SK-N-SH treated with all-trans-retinoic acid at 6 μM for 48 hours (cell line): ENCODE measurements around the gene LDB2.

Source experiments
- ARNTL ChIP-seq: fragments of 450-650 bp; formaldehyde crosslinking; IDR thresholded peaks from 2 replicates; pipeline ENCODE4 v1.5.0; 2020; ENCODE audit warnings: low read depth, mild to moderate bottlenecking, moderate library complexity, borderline replicate concordance
- BACH2 ChIP-seq: fragments of 250-450 bp; sonication (Bioruptor Pico); IDR thresholded peaks from 2 replicates; pipeline ENCODE4 v1.9.0; 2021; ENCODE audit warnings: mild to moderate bottlenecking, borderline replicate concordance
- ESRRG ChIP-seq: fragments of 250-450 bp; sonication (Bioruptor Pico); IDR thresholded peaks from 2 replicates; pipeline ENCODE4 v1.6.1; 2021; ENCODE audit warnings: mild to moderate bottlenecking
- OSR1 ChIP-seq: fragments of 250-450 bp; sonication (Bioruptor Pico); IDR thresholded peaks from 2 replicates; pipeline ENCODE4 v1.8.0; 2022; ENCODE audit warnings: moderate library complexity, mild to moderate bottlenecking, inconsistent platforms
- ZC3H10 ChIP-seq: fragments of 250-450 bp; sonication (Bioruptor Pico); IDR thresholded peaks from 2 replicates; pipeline ENCODE4 v1.5.1; 2021; ENCODE audit warnings: mild to moderate bottlenecking, moderate library complexity
- ZFP30 ChIP-seq: fragments of 450-650 bp; formaldehyde crosslinking; IDR thresholded peaks from 2 replicates; pipeline ENCODE4 v1.5.0; 2022; ENCODE audit warnings: mild to moderate bottlenecking, moderate library complexity
- TF ChIP-seq, protein P1 (sequence below): fragments of 250-450 bp; sonication (Bioruptor Pico); IDR thresholded peaks from 2 replicates; pipeline ENCODE4 v1.8.0; 2020; ENCODE audit warnings: mild to moderate bottlenecking, moderate library complexity, borderline replicate concordance

DNA sequence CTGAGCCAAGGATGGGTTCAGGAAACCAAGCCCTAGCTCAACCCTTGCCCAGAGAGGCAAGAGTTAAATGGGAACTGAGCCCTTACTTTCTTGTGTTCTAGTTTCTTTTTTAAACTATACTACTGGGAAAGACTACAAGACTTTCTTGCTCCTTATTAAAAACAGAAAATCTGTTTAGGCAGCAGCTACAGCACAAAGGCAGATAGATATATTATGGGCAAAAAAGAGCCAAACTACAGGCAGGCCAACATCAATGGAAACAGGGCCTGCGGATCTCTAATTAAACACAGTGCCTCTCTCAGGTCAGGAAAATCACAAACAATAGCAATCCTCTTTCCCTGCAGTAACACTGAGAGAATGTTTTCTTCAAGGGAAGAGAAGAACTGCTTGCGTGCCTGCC, 226.0 kb downstream of the LDB2 start:
- TF ChIP-seq ARNTL (CRISPR knock-in tag) (no peak), OSR1 (no peak), ESRRG (CRISPR knock-in tag) (no peak), ZFP30 (CRISPR knock-in tag) (no peak), ZC3H10 (CRISPR knock-in tag) (no peak), BACH2 (CRISPR knock-in tag) (no peak)
- TF ChIP-seq, protein P1, sequence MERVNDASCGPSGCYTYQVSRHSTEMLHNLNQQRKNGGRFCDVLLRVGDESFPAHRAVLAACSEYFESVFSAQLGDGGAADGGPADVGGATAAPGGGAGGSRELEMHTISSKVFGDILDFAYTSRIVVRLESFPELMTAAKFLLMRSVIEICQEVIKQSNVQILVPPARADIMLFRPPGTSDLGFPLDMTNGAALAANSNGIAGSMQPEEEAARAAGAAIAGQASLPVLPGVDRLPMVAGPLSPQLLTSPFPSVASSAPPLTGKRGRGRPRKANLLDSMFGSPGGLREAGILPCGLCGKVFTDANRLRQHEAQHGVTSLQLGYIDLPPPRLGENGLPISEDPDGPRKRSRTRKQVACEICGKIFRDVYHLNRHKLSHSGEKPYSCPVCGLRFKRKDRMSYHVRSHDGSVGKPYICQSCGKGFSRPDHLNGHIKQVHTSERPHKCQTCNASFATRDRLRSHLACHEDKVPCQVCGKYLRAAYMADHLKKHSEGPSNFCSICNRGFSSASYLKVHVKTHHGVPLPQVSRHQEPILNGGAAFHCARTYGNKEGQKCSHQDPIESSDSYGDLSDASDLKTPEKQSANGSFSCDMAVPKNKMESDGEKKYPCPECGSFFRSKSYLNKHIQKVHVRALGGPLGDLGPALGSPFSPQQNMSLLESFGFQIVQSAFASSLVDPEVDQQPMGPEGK (CRISPR knock-in tag), result no peak
